Keratinocyte (primary cell): ENCODE data around the gene RGS10. TPM values are rescaled to one million over a fixed set of nuclear protein-coding genes. Genes with fewer than 3 reads are reported as not detected.

Experiments
- DNase-seq: peaks from one replicate; pipeline ENCODE4 v3.0.0-alpha.2; 2011; ENCODE audit warnings: low read depth, missing footprints, low spot score
- FAIRE-seq: peaks from 2 replicates; lab custom pipeline; 2011; peaks lifted over from hg19 to GRCh38; lab: Jason Lieb, UNC
- H2AFZ ChIP-seq: 2 replicates; pipeline ENCODE4 v1.6.0; 2012; ENCODE audit warnings: low read length, control low read depth, inconsistent platforms; ENCODE audit not compliant: control insufficient read depth
- H3K27ac ChIP-seq: 2 replicates; pipeline ENCODE4 v1.5.1; 2011; ENCODE audit warnings: low read length; ENCODE audit not compliant: control insufficient read depth, insufficient read depth
- H3K27me3 ChIP-seq: 3 replicates; pipeline ENCODE4 v1.6.0; 2011; ENCODE audit warnings: low read length; ENCODE audit not compliant: control insufficient read depth, insufficient read depth; ENCODE audit errors: extremely low read depth
- H3K36me3 ChIP-seq, 2 experiments: 2 replicates in 1 of 2; 3 replicates in 1 of 2; pipeline ENCODE4 v1.5.1; 2011; ENCODE audit warnings: low read length in 2 of 2, mild to moderate bottlenecking in 1 of 2; ENCODE audit not compliant: control insufficient read depth in 2 of 2, insufficient read depth in 2 of 2; ENCODE audit errors: extremely low read depth in 1 of 2
- H3K4me1 ChIP-seq: 3 replicates; pipeline ENCODE4 v1.5.1; 2011; ENCODE audit warnings: low read length; ENCODE audit not compliant: control insufficient read depth, insufficient read depth; ENCODE audit errors: extremely low read depth
- H3K4me2 ChIP-seq: 3 replicates; pipeline ENCODE4 v1.6.0; 2011; ENCODE audit warnings: low read depth, low read length; ENCODE audit not compliant: control insufficient read depth, insufficient read depth; ENCODE audit errors: extremely low read depth
- H3K4me3 ChIP-seq, 3 experiments: fragments of 200-600 bp in 1 of 3; sonication (generic) in 1 of 3; 2 replicates in 2 of 3; 3 replicates in 1 of 3; pipeline ENCODE4 v1.5.1; 2011 to 2016; ENCODE audit warnings: low read length in 3 of 3, mild to moderate bottlenecking in 3 of 3, control low read depth in 2 of 3, inconsistent platforms in 1 of 3, low read depth in 1 of 3, mixed read lengths in 1 of 3, mixed run types in 1 of 3, moderate library complexity in 1 of 3; ENCODE audit not compliant: control insufficient read depth in 2 of 3, insufficient read depth in 2 of 3; ENCODE audit errors: extremely low read depth in 1 of 3
- H3K79me2 ChIP-seq: 2 replicates; pipeline ENCODE4 v1.6.0; 2012; ENCODE audit warnings: low read length; ENCODE audit not compliant: control insufficient read depth, insufficient read depth
- H3K9ac ChIP-seq: 3 replicates; pipeline ENCODE4 v1.6.0; 2011; ENCODE audit warnings: low read length; ENCODE audit not compliant: control insufficient read depth, insufficient read depth; ENCODE audit errors: extremely low read depth
- H3K9me1 ChIP-seq: 3 replicates; pipeline ENCODE4 v1.6.0; 2011; ENCODE audit warnings: low read length; ENCODE audit not compliant: control insufficient read depth, insufficient read depth; ENCODE audit errors: extremely low read depth
- H3K9me3 ChIP-seq: 2 replicates; pipeline ENCODE4 v1.5.1; 2012; ENCODE audit warnings: low read depth, low read length; ENCODE audit not compliant: control insufficient read depth
- H4K20me1 ChIP-seq: 3 replicates; pipeline ENCODE4 v1.6.0; 2011; ENCODE audit warnings: low read length; ENCODE audit not compliant: control insufficient read depth, insufficient read depth; ENCODE audit errors: extremely low read depth
- CTCF ChIP-seq, 3 experiments: IDR thresholded peaks in 1 of 3; conservative IDR thresholded peaks in 1 of 3; optimal IDR thresholded peaks in 1 of 3; 2 replicates in 2 of 3; 3 replicates in 1 of 3; pipeline versions ENCODE3 to v1.5.1; 2011; ENCODE audit warnings: low read length in 3 of 3, mild to moderate bottlenecking in 3 of 3, moderate library complexity in 2 of 3, control low read depth in 1 of 3, inconsistent platforms in 1 of 3; ENCODE audit not compliant: insufficient read depth in 2 of 3; ENCODE audit errors: extremely low read depth in 1 of 3
- EZH2 ChIP-seq: IDR thresholded peaks from one replicate; pipeline ENCODE4 v1.6.1; 2012; ENCODE audit warnings: inconsistent platforms, mild to moderate bottlenecking, low read length, moderate library complexity
- dilution Hi-C: fragments of 300-500 bp; cut with MboI; formaldehyde crosslinking; loops from one replicate; pipeline ENCODE4 v1.7.0; 2020; ENCODE audit warnings: low sequenced_read_pairs; ENCODE audit not compliant: extremely low pct_ligation_motif_present
- polyA plus RNA-seq, 5 experiments: library from polyadenylated mRNA; depleted of rRNA in 3 of 5; stranded (reverse) in 3 of 5; stranded (forward) in 1 of 5; unstranded in 1 of 5; fragments of >200 nt; gene quantifications; 1 replicate in 1 of 5; 2 replicates in 3 of 5; 3 replicates in 1 of 5; pipeline versions ENCODE4 v1.2.1 to v1.2.3, GENCODE V29; 2011 to 2012; ENCODE audit warnings: missing spikeins in 2 of 5, low read depth in 1 of 5, low replicate concordance in 1 of 5

Gene RGS10
- polyA plus RNA-seq, 1 donor (not counting 4 experiments of a cell fraction or from before 2014, with no cell fraction given), result 87.8 TPM

- FAIRE-seq, result no peak
- dilution Hi-C loops, result no loop called here
These were observed 88.2 kb downstream of the RGS10 start for GRCh38 chr10:119454316-119454715.

GRCh38 chr10:119453313-119453712 is 89.2 kb downstream of the RGS10 start:
- H3K27ac ChIP-seq, result no peak overlapping the region
- H3K79me2 ChIP-seq, result no peaks in the 10 kb centered on the region
- no peaks in the 10 kb centered on the region for H4K20me1 ChIP-seq
- no peak overlapping the region for H2AFZ ChIP-seq
- no peak overlapping the region for H3K4me2 ChIP-seq
- TF ChIP-seq EZH2, result no peak
- no peak for TF ChIP-seq CTCF (optimal IDR thresholded peaks at IDR 0.05 in 1 of 3, IDR thresholded peaks at IDR 0.05 in 1 of 3, conservative IDR thresholded peaks at IDR 0.05 in 1 of 3; ENCODE audit: extremely low read depth in 1 of 3, insufficient read depth in 2 of 3, low read length in 3 of 3)
- no peaks in the 10 kb centered on the region for H3K27me3 ChIP-seq
- H3K4me1 ChIP-seq, result peaks cover 4% of the 10 kb centered on the region
- FAIRE-seq, result no peak
- DNase-seq, result no peak
- H3K9ac ChIP-seq, result no peak overlapping the region
- H3K36me3 ChIP-seq, result no peaks in the 10 kb centered on the region
- H3K9me3 ChIP-seq, result no peaks in the 10 kb centered on the region
- H3K4me3 ChIP-seq, result no peak overlapping the region
- no peaks in the 10 kb centered on the region for H3K9me1 ChIP-seq
- dilution Hi-C loops, result no loop called here

More at GRCh38 chr10:119454316-119454715, 88.2 kb downstream of the RGS10 start:
- TF ChIP-seq CTCF (optimal IDR thresholded peaks at IDR 0.05 in 1 of 3, IDR thresholded peaks at IDR 0.05 in 1 of 3, conservative IDR thresholded peaks at IDR 0.05 in 1 of 3; ENCODE audit: extremely low read depth in 1 of 3, insufficient read depth in 2 of 3, low read length in 3 of 3) (no peak), EZH2 (no peak)
- Histone ChIP-seq H3K27ac (no peak overlapping the region), H3K4me1 (peaks cover 4% of the 10 kb centered on the region), H3K4me2 (no peak overlapping the region), H3K27me3 (no peaks in the 10 kb centered on the region), H3K4me3 (no peak overlapping the region), H3K9me3 (no peaks in the 10 kb centered on the region), H3K36me3 (no peaks in the 10 kb centered on the region), H2AFZ (no peak overlapping the region), H3K9ac (no peak overlapping the region), H3K9me1 (no peaks in the 10 kb centered on the region), H3K79me2 (no peaks in the 10 kb centered on the region), H4K20me1 (no peaks in the 10 kb centered on the region)
- no peak for DNase-seq
